HG02981 (cell line): ENCODE results near the gene PLCD4.

Experiments used
- ATAC-seq: cut with Tn5 transposase; IDR thresholded peaks from one replicate; pipeline ENCODE4 v1.9.1; 2021; ENCODE audit warnings: mild to moderate bottlenecking, moderate library complexity; ENCODE audit not compliant: unreplicated experiment

PLCD4 gene

GRCh38 chr2:218618102-218618860 lies 10.6 kb downstream of the PLCD4 start:
- ATAC-seq = no peak

DNA sequence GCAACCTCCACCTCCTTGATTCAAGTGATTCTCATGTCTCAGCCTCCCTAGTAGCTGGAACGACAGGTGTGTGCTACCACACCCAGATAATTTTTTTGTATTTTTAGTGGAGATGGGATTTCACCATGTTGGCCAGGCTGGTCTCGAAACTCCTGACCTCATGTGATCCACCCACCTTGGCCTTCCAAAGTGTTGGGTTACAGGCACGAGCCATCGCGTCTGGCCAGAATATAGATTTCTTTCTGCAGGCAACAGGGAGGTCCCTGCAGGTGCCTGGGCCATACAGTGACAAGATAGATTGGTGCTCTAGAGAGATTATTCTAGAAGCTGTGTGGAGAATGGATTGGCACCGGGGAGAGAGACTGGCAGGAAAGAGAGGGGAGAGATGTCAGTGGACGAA lies 13.3 kb downstream of the PLCD4 start:
- no peak for ATAC-seq

- ATAC-seq = no peak
Measured at GRCh38 chr2:218622606-218623365, 15.1 kb downstream of the PLCD4 start.

DNA sequence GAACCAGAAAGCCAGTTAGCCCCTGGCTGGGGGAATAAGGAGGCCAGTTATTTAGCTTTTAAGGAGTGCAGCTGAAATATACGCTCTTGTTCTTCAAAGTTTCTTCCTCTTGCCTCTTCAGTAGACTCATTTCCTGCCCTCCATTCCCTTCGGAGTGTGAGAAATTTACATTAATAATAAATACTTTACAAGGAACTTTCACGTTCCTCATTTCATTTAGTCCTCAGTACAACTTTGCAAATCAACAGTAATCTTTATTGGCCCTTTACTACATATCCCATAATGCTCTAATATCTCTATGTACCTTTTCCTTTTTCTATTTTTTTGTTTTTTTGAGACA lies 15.6 kb downstream of the PLCD4 start:
- ATAC-seq = no peak

DNA sequence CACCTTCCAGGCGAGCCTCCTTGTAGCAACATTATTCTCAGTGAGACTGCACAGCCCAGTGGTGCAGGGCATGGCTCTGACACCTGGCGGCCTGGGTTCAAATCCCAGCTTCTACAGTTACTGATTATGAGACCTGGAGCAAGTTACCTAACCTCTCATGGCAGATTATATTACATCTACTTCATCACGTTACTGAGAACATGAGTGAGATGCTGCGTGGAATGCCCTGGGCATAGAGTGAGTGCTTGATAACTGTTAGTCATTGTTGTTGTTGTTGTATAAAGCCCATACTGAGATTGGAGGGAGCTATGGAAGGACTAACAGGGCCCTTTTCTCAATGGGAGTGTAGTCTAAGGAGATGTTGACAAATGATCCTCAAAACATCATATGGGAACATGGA lies 18.7 kb downstream of the PLCD4 start:
- ATAC-seq = no peak

- no peak for ATAC-seq
Measured at GRCh38 chr2:218627939-218628338, 20.2 kb downstream of the PLCD4 start.

DNA sequence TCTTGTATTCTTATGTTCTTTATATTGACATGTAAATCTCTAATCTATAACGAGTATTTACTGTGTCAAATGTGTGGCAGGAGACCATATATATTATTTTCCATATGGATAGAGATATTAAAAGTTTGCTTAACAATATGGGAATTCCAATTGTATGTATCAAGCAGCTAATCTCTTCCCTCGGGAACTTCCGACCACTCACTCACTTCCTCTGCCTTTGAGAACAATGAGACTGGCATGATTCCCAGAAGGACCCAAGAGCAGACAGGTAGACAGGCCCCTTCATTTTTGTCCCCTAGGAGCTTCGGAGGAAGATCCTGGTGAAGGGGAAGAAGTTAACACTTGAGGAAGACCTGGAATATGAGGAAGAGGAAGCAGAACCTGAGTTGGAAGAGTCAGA lies 24.1 kb downstream of the PLCD4 start:
- ATAC-seq = no peak

DNA sequence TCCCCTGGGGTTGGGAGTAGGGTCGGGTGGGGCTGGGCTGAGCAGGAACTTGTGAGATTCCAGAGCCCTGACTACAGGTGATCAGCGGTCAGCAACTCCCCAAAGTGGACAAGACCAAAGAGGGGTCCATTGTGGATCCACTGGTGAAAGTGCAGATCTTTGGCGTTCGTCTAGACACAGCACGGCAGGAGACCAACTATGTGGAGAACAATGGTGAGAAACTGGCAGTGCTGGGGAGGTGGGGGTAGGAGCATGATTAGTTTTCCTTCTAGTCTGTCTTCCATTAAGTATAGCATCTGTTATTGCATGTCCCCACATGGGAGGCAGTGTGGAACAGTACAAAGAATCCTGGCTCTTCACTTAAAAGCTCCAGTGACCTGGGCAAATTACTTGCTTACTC lies 28.0 kb downstream of the PLCD4 start:
- no peak for ATAC-seq

GRCh38 chr2:218638372-218638771 lies 30.7 kb downstream of the PLCD4 start:
- no peak for ATAC-seq

GRCh38 chr2:218642121-218642656 lies 34.5 kb downstream of the PLCD4 start:
- no peak for ATAC-seq

GRCh38 chr2:218642786-218643185 lies 35.1 kb downstream of the PLCD4 start:
- no peak for ATAC-seq

GRCh38 chr2:218643751-218644310 lies 36.1 kb downstream of the PLCD4 start:
- ATAC-seq = no peak

- ATAC-seq = no peak
Measured at GRCh38 chr2:218644721-218645120, 37.0 kb downstream of the PLCD4 start.

GRCh38 chr2:218645126-218645525 lies 37.4 kb downstream of the PLCD4 start:
- no peak for ATAC-seq

DNA sequence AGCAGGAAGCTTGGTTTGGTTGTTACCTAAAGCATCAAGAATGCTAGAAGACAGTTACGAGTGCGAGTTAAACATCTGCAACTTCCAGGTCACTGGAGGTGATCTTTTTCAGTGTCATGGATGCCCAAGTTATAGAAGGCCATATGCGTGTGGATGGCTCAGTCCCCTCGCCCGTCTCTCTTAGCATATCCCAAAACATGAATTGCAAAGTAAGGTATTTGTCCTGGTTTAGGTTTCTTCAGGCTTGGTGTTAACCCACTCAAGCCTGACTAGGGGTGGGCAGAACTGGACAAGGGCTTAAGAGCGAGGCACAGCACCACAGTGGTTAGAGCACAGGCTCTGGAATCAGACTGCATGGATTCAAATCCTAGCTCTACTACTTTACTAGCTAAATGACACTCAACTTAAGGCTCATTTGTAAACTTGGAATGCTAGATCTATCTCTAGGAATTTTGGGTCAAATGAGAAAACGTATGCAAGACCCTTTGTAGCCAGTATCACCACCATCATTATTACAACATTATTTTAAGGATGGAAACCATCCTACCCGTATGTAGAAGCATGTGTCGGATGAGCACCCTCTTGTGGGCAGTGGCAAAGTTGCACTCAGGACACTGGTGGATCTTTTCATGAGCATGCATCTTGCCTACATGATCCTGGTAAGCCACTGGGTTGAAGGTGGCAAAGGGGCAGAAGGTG lies 40.5 kb downstream of the PLCD4 start:
- peak; percentile 39 for ATAC-seq

DNA sequence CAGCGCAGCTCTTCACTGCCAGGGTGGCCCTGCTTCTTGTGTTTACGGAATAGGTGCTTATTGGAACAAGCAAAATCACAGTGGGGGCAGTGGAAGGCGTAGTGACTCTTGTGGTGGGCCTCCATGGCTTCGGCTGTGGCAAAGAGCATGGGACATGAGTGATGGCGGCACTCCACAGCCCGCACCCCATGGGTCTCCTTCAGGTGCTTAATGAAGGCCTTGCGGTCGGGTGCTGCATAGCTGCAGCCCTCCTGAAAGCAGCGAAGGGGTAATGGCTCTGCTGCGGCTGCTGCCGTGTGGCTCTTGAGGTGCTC lies 41.0 kb downstream of the PLCD4 start:
- no peak for ATAC-seq

GRCh38 chr2:218655751-218656150 lies 48.1 kb downstream of the PLCD4 start:
- no peak for ATAC-seq

- ATAC-seq = peak; percentile 46
Measured at GRCh38 chr2:218658671-218659257, 51.1 kb downstream of the PLCD4 start.

GRCh38 chr2:218659258-218659987 lies 51.7 kb downstream of the PLCD4 start, which contains the start of the genes BCS1L and ZNF142:
Gene BCS1L (plus strand): TSS chr2:218659683. CDS start chr2:218660988, 1,305 bp downstream.
Gene ZNF142 (minus strand): TSS chr2:218659623. CDS start chr2:218656429, 3,194 bp downstream.
- ATAC-seq = peak; percentile 94

DNA sequence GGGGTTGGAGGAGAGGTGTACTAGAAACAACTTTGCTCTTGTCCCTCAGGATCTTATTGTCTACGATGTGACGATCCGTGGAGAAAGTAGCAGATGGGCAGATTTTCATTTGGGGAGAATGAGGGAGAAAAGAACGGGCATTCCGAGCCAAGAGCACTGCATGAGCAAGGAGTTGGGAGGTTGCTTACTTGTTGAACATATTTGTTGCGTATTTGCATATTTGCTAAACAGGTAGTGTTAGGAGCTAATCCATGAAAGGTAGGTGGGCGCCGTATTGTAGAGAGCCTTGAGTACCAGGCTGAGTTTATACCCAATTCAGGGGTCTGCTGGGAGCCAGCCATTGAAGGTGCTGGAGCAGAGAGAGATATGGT lies 52.3 kb downstream of the PLCD4 start:
- no peak for ATAC-seq
